ENCODE measurements around the gene FBLN1.

The FBLN1 gene

DNA sequence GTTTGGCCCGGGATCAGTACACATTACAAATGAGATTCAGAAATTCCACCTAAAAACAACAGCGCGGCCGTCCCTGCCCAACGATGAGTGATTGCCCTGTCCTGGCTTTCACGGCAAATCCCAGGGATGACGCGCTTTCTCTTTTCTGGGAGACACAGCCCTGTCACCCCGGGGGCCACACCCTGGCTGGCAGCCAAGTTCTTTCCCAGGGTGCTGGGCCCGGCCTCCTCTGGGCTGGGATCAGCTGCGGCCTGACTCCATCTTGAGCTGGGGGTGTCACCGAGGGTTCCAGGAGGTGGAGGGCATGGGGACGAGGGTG lies 82.7 kb downstream of the FBLN1 start:
- Histone ChIP-seq H3F3A (ENCODE audit: low read depth) (no peaks in the 10 kb centered on the region), H3K36me3 (ENCODE audit: insufficient read depth, low read length) (no peaks in the 10 kb centered on the region), H4K20me1 (ENCODE audit: insufficient read depth, low read length, poor library complexity, severe bottlenecking) (no peaks in the 10 kb centered on the region), H3K9me3 (ENCODE audit: insufficient read depth, low read depth, low read length) (no peaks in the 10 kb centered on the region), H3K9ac (ENCODE audit: low read depth, low read length, poor library complexity, severe bottlenecking) (no peak overlapping the region), H2AFZ (ENCODE audit: low read length) (no peak overlapping the region), H3K4me3 (ENCODE audit: low read length, poor library complexity, severe bottlenecking) (no peak overlapping the region), H3K9me2 (replicated peaks; ENCODE audit: low read depth, low read length) (no peaks in the 10 kb centered on the region), H3K79me2 (ENCODE audit: insufficient read depth, low read length) (no peaks in the 10 kb centered on the region), H3K27me3 (ENCODE audit: insufficient read depth, low read length, poor library complexity, severe bottlenecking) (no peaks in the 10 kb centered on the region), H3K4me2 (ENCODE audit: low read depth, low read length, poor library complexity, severe bottlenecking) (no peak overlapping the region), H3K4me1 (ENCODE audit: insufficient read depth, low read length, poor library complexity, severe bottlenecking) (peaks cover 32% of the 10 kb centered on the region)
- TF ChIP-seq EZH2phosphoT487 (IDR thresholded peaks at IDR 0.05; ENCODE audit: borderline replicate concordance), result no peak
- TF ChIP-seq, protein P1, sequence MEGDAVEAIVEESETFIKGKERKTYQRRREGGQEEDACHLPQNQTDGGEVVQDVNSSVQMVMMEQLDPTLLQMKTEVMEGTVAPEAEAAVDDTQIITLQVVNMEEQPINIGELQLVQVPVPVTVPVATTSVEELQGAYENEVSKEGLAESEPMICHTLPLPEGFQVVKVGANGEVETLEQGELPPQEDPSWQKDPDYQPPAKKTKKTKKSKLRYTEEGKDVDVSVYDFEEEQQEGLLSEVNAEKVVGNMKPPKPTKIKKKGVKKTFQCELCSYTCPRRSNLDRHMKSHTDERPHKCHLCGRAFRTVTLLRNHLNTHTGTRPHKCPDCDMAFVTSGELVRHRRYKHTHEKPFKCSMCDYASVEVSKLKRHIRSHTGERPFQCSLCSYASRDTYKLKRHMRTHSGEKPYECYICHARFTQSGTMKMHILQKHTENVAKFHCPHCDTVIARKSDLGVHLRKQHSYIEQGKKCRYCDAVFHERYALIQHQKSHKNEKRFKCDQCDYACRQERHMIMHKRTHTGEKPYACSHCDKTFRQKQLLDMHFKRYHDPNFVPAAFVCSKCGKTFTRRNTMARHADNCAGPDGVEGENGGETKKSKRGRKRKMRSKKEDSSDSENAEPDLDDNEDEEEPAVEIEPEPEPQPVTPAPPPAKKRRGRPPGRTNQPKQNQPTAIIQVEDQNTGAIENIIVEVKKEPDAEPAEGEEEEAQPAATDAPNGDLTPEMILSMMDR (conservative IDR thresholded peaks at IDR 0.05; ENCODE audit: low read length), result no peak

DNA sequence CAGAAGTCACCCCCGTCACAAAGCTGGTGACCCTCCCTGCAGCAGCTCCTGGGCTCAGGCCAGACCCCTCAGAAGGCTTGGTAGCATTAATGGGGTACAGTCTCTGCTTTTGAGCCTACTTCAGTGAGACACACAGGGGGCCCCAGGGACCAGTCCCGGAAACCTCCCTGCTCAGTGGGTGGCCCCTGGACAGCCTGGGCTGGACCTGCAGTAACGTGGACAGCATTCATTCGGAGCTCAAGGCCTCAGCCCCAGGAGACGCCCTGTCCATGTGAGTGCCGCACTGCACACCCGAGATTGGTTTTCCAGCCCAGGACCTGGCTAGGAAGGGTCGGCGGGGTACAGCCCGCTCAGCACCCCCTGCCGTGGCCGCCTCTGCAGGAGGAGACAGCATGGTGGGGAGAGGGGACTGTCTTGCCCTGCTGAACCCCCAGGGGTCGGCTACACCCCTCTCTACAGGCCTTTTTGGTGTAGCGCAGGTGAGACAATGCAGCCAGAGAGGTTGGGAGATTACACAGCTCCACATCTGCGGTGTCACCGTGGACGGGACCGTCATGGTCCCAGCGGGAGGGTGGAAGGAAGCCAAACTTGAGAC lies 83.4 kb downstream of the FBLN1 start:
- H3K4me2 ChIP-seq (ENCODE audit: low read depth, low read length, poor library complexity, severe bottlenecking), result no peak overlapping the region
- peaks cover 27% of the 10 kb centered on the region for H3K4me1 ChIP-seq (ENCODE audit: insufficient read depth, low read length, poor library complexity, severe bottlenecking)
- H3K79me2 ChIP-seq (ENCODE audit: insufficient read depth, low read length), result no peaks in the 10 kb centered on the region
- no peaks in the 10 kb centered on the region for H3F3A ChIP-seq (ENCODE audit: low read depth)
- H3K4me3 ChIP-seq (ENCODE audit: low read length, poor library complexity, severe bottlenecking), result no peak overlapping the region
- no peak overlapping the region for H3K9ac ChIP-seq (ENCODE audit: low read depth, low read length, poor library complexity, severe bottlenecking)
- no peaks in the 10 kb centered on the region for H3K9me2 ChIP-seq (replicated peaks; ENCODE audit: low read depth, low read length)
- H2AFZ ChIP-seq (ENCODE audit: low read length), result no peak overlapping the region
- H3K36me3 ChIP-seq (ENCODE audit: insufficient read depth, low read length), result no peaks in the 10 kb centered on the region
- no peaks in the 10 kb centered on the region for H4K20me1 ChIP-seq (ENCODE audit: insufficient read depth, low read length, poor library complexity, severe bottlenecking)
- no peaks in the 10 kb centered on the region for H3K27me3 ChIP-seq (ENCODE audit: insufficient read depth, low read length, poor library complexity, severe bottlenecking)
- no peaks in the 10 kb centered on the region for H3K9me3 ChIP-seq (ENCODE audit: insufficient read depth, low read depth, low read length)
- TF ChIP-seq, protein P1 (conservative IDR thresholded peaks at IDR 0.05; ENCODE audit: low read length), result no peak
- TF ChIP-seq EZH2phosphoT487 (IDR thresholded peaks at IDR 0.05; ENCODE audit: borderline replicate concordance), result no peak

DNA sequence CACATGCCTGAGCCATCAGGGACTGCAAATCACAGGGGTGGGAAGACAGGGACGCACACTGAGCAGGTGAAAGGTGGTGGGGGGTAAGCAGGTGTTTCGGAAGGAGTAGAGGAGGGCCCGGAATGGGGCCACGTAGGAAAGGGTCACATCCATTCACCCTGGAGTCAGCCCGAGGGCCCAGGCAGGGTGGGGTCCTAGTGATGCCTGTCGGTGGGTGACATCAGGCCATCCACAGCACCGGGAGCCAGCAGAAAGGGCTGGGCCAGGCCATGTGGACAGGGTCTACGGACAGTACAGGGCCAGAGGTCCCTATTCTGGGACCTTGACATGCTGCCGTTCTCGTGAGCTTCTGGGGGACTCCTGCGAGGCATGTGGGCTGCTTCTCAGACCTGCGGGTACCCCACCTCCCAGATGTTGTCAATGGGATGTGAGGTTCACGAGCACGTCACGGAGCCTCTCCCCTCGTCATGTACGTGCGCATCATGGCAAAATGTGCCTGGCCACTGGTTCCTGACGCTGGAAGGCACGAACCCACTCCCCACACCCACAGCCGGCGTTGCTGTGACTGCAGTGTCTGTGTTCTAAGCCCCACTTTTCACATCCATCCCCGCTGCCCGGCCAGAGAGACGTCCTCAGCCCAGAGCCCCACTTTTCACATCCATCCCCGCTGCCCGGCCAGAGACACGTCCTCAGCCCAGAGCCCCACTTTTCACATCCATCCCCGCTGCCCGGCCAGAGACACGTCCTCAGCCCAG lies 84.1 kb downstream of the FBLN1 start:
- TF ChIP-seq, protein P1 (conservative IDR thresholded peaks at IDR 0.05; ENCODE audit: low read length), result no peak
- no peak for TF ChIP-seq EZH2phosphoT487 (IDR thresholded peaks at IDR 0.05; ENCODE audit: borderline replicate concordance)
- Histone ChIP-seq H3K4me2 (ENCODE audit: low read depth, low read length, poor library complexity, severe bottlenecking) (no peak overlapping the region), H3K4me1 (ENCODE audit: insufficient read depth, low read length, poor library complexity, severe bottlenecking) (peaks cover 20% of the 10 kb centered on the region), H3K4me3 (ENCODE audit: low read length, poor library complexity, severe bottlenecking) (no peak overlapping the region), H3K36me3 (ENCODE audit: insufficient read depth, low read length) (no peaks in the 10 kb centered on the region), H3K79me2 (ENCODE audit: insufficient read depth, low read length) (no peaks in the 10 kb centered on the region), H3K27me3 (ENCODE audit: insufficient read depth, low read length, poor library complexity, severe bottlenecking) (no peaks in the 10 kb centered on the region), H3K9me3 (ENCODE audit: insufficient read depth, low read depth, low read length) (no peaks in the 10 kb centered on the region), H2AFZ (ENCODE audit: low read length) (no peak overlapping the region), H4K20me1 (ENCODE audit: insufficient read depth, low read length, poor library complexity, severe bottlenecking) (no peaks in the 10 kb centered on the region), H3F3A (ENCODE audit: low read depth) (no peaks in the 10 kb centered on the region), H3K9me2 (replicated peaks; ENCODE audit: low read depth, low read length) (no peaks in the 10 kb centered on the region), H3K9ac (ENCODE audit: low read depth, low read length, poor library complexity, severe bottlenecking) (no peak overlapping the region)
